Medulla oblongata (tissue), 1 donor: ENCODE data around the gene TMOD2.
A peak's percentile ranks its signal among the peaks of the same experiment; 100 is the strongest.
"Not testable (repeated sequence)": the region's sequence is repeated elsewhere in the genome, so short reads cannot be mapped to it uniquely, and the experiment has no call there.

Experiments
- DNase-seq: peaks from one replicate; pipeline ENCODE4 v3.0.0-alpha.2; 2015; ENCODE audit errors: extremely low spot score

The TMOD2 gene

DNA sequence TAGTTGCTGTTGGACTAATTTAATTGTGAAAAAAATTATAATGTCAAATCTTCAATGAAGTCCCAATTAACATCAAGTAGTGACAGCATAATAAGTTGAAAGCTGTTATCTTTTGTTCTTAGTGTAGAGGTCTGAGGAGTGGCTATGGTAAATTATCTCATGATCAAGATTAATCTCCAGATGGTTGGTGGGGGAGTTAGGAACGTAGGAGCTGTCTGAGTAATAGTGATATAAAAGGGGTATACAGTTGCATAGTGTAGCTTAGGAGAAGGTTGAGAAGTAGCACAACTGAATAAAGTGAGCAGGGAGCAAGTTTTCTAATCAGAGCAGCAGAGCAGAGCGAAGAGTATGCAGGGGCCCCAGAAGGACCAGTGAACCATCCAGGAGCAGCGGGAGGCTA, 19.5 kb downstream of the TMOD2 start:
- no peak for DNase-seq

DNA sequence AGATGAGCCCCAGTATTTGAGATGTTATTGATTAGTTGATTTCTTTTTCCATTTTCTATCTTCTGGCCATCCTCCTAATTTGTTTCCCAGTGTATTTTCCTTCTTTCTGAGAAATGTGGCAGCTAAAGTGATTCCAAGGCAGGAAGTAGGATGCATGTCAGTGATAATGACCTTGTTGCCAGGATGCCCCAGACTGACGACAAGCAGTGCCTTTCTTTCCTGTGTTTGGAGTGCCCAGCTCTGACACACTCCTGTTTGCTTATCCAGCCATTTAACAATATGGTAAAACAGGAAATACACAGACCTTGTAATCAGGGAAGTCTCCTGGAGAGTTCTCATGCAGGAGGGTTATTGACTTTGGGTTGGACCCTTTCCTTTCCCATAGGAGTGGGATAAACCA, 20.4 kb downstream of the TMOD2 start:
- DNase-seq: no peak

DNA sequence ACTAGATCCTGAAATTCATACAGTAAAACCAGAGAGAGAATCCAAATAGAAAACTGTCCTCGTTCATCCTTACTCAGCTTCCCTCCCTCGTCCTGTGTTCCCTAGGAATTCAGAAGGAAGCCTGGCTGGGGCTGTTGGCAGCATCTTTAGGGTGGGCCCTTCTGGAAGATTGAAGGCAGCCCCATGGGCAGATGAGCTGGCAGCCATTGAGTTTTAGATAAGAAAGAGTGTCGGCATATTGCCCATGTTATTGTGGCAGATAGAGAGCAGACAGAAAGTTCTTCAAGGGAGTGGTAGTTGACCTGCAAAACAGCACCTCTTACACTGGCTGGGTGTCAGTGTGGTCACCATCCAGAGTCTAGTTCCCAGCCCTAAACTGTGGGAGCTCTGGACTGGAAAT, 23.5 kb downstream of the TMOD2 start:
- no peak for DNase-seq

DNA sequence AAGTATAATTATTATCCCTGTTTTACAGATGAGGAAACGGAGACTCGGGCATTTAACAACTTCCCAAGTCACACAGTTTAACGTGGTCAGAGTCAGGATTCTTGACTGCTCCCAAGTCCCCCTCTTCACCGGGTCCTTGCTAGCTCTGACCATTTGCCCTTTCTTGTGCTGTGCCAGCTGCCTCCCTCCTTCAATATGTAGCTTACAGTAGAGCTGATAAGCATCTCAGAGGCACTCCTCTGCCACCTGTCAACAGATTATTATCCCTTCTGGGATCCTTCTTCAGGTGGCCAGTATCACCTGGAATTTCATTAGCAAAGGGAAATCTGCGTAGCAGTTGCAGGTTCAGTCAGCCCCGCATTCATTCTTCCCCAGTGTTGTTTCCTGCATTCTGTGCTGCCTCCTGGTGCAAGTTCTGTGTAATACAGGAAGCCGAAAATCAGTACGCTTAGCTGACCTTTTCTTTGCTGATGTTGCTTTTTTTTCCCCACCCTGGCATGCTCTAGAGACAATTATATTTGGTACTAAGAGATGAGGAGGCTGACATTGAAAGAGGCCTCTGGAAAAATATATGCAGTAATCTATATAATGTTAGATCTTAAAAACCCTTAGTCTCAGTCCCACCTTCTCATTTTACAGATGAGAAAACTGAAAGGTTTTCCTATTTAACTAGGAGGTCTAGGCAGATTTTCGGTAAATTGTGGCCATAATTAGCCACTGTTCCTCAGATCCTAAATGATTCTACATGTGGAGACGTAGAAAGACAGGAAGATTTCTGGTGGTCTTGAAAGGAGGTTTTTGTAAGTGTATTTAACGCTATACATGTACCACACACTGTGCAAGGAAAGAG, 24.8 kb downstream of the TMOD2 start:
- DNase-seq: peak; percentile 81

DNA sequence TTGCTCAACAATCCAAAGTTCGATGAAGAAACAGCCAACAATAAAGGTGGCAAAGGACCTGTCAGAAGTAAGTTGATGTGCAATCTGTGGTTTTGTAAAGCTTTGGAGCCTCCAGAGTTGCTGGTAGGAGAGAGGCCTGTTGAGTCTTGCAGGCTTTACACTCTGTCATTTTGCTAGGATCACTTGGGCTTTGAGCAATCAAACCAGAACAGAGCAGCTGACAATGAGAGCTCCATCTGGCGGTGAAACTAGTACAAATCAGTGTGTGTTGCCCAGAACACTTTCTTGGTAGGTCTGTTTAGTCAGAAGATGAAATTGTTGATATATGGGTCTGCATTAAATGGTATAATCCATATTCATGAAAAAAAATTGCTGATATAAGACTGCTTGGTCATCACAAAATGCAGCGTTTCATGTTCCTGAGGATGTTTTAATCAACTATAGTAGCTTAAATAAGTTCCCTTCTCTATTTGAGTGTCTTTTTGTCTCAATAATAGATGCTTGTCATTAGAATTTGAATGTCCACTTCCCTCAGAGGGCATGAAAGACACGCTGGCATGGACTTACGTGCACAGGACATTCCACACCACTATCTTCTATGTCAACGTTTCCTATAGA, 25.7 kb downstream of the TMOD2 start:
- DNase-seq: peak; percentile 95

DNA sequence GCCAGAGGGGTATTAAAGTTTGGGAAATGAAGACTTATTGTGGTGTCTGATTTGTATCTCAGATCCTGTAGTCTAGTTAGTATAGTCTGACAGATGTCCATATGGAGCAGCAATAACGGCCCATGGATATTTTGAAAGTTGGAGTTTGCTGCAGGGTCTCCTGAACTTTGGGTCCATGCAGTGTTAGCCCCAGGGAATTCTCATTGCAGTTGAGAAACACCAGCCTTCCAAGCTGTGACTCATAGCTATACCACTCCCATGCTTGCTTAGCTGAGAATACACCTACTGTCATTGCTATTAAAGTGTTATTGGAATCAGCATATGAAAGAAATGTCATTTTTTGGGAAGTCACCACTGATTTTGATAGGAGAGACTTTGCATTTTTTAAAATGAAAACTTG, 29.2 kb downstream of the TMOD2 start:
- no peak for DNase-seq

DNA sequence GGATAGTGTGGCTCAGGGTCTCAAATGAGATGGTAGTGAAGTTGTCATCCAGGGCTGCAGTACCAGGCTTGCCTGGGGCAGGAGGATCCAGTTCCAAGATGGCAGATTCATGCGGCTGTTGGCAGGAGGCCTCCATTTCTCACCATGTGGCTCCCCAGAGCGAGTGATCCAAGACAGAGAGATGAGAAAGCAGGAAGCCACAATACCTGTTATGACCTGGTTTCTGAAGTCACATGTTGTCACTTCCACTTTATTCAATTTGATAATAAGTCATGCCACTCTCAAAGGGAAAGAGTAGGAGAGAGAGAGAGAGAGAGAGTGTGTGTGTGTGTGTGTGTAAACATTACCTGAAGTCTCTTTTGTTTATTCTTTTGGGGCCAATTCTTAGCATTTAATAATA, 30.1 kb downstream of the TMOD2 start:
- no peak for DNase-seq

DNA sequence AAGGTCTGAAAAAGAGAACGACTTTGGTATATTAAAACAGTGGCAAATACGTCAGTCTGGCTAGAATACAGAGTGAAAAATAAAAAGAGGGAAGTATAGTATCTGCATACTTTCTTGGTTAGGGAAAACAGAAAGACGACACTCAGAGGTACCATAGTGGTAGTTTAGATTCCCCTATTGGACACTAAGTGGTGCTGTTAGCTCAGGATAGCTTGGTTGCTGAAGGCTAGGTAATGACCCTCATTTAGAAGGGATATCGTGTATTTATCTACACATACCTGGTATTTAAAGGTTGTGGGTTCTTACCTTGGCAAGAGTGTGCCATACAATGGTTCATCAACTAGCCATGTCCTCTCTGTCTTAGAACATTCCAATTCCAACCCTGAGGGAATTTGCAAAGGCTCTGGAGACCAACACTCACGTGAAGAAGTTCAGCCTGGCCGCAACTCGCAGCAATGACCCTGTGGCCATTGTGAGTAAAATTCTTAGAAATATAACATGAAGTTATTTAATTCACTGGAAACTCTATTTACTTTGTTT, 31.0 kb downstream of the TMOD2 start:
- no peak for DNase-seq

DNA sequence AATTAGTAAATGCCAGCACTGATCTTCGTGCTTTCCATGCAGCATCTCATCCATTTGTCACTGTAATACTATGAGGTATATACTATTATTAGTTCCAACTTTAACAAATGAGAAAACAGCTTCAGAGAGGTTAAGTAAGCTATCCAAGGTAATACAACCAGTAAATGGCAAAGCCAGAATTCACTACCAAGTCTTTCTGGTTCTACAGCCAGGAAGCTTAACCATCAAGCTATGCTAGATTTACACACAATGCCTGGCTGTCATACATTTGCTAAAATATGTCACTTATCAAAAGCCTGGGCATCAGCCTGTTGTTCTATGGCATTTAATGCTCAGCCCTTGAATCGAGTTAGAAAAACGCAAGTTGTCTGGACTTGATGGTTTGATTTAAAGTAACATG, 32.6 kb downstream of the TMOD2 start:
- DNase-seq: no peak

DNA sequence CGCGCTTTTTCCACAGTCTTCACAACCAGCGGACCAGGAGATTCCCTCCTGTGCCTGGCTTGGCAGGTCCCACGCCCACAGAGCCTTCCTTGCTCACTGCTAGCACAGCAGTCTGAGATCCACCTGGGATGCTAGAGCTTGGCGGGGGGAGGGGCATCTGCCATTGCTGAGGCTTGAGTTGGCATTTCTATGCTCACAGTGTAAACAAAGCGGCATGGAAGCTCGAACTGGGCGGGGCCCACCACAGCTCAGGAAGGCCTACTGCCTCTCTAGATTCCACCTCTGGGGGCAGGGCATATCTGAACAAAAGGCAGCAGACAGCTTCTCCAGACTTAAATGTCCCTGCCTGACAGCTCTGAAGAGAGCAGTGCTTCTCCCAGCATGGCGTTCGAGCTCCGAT, 35.7 kb downstream of the TMOD2 start:
- not testable (repeated sequence) for DNase-seq

DNA sequence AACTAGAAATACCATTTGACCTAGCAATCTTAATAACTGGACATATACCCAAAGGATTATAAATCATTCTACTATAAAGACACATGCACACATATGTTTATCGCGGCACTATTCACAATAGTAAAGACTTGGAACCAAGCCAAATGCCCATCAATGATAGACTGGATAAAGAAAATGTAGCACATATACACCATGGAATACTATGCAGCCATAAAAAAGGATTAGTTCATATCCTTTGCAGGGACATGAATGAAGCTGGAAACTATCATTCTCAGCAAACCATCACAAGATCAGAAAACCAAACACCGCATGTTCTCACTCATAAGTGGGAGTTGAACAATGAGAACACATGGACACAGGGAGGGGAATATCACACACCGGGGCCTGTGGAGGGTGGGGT, 41.1 kb downstream of the TMOD2 start:
- DNase-seq: not testable (repeated sequence)

DNA sequence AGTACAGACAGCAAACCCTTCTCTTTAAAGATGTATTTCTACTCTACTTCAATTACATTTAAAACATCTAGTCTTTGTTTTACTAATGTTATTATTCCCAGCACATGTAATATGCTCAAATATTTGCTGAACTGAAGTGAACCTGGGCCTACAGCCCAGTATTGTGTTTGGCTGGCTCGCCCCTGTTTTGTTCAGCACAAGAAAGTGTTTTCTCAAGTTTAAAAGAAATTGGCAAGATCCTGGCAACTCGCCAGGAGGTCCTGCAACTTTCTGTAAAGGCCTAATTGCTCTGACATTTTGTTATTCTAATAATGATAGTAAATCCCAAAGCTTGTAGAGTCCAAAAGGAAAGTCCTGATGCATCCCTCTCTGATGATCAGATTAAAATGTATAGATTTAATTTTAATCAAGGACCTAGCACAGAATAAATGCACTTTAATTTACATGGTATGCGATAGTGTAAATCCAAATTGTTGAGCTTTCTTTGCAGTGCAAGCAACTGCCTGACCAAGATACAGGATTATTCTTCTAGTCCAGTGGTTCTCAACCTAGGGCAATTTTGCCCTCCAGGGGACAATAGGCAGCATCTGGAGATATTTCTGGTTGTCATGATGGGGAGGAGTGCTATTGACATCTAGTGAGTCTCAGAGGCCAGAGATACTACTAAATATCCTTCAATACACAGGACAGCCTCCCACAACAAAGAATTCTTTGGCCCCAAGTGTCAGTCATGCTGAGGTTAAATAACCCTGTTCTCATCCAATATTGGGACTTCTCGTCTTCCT, 42.3 kb downstream of the TMOD2 start:
- peak; percentile 64 for DNase-seq

DNA sequence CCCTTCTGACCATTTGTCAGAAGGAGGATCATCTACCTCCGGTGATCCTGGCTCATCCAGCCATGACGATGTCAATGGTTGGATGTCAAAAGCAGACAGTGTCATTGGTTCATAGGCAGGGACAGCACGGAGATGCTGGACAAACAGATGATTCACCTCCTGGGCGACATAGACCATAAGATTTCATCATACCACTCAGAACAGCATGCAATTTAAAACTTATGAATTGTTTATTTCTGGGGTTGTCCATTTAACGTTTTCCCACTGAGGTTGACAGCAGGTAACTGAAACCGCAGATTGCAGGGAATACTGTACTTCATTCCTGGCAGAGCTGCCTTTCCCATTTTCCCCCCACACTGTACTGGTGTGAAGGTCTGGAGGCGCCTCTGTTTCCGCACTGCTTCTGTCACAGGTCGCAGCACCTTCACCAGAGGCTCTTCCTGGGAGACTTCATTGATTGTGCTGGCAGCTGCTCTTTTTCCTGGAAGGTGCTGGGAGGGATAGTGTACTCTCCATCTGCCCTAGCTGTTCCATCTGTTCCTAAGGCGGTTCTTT, 45.5 kb downstream of the TMOD2 start:
- no peak for DNase-seq

DNA sequence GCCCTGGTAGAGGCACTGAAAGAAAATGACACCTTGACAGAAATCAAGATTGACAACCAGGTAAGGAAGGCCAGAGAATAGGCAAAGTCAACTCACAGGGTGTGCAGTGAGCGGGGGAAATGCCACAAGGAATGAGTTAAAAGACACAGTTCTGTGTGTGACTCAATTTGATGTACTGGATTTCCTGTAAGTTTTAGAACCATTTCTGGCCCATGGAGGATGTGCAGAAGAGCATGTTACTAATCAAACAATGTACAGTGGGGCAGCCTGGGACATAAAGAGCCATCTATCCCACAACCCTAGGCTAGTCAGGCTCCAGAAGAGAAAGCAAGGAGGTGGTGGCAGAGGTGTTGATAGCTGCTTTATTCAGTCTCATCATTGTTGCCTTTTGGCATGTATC, 46.9 kb downstream of the TMOD2 start:
- DNase-seq: no peak

DNA sequence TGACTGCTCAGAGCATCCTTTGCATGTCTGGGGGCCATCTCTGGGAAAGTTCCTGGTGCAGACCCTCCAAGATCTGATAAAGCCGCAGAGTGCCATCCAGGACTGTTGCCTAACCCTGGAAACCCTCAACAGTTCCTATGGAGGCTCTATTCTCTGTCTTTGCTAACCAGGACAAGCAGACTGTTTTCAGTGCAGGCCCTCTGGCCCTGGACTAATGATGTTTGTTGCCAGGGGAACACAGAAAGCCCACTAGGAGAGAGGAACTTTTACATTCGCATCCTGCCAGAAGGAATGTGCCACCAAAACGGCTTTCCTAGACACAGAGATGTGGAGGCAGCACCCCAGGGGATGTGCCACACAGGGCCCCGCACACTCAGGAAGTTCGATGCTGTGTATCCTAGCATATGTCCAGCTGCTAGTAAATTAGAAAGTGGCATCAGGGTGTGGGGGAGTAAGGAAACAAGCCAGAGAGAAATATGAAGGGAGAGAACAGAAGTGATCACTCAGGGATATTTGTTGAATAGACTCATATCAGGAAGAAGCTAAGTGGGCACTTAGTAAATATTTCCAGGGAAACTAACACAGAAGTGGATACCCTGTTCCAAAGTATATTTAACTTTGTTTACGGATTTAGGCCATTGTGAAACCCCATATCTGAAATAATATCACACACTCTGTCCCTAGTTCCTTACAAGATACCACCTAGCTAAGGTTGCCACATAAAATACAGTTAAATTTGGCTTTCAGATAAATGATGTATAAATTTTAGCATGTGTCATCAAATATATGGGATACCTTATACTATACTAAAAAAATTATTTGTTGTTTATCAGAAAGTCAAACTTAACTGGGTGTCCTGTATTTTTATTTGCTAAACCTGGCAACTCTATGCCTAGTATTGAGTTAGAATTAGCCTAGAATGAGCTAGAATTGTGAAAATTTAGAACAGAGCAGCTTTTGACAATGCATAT, 48.2 kb downstream of the TMOD2 start:
- no peak for DNase-seq

DNA sequence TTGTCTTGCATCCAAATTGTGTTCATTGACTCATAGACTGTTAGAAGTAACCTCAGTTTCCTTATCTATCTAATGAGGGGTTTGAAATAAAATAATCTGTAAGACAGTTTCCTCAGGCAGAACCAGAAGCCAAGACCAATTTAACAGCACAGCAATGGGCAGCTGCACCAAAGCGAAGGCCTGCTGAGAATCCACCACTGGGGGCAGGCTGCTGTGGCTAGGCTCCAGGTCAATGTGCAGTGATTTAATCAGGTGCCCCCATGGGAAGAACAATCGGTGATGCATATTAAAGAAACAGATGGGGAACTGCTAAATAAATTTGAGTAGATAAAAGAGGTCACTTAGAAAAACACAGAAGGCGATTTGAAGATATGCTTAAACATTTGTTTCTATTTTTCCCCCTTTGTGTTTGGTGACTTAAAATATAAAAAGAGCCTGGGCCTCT, 50.0 kb downstream of the TMOD2 start:
- peak; percentile 35 for DNase-seq

DNA sequence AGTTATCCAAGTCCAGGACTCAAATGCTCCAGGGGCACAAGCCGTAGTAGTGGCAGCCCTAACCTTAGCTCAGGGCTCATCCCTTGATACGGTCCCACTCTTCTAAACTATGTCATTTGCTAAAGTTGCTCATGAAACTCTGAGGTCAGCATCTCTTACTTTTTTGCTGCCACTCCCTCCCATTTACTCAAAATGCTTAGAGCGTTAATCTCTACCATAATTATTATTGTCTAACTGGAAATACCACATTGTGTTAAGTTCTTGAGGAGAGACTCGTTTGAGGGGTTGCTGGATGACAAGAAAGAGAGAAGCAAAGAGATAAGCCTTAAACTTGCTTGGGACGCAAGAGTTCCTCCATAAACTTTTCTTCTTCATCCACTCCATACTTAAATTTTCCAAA, 51.2 kb downstream of the TMOD2 start:
- DNase-seq: no peak

DNA sequence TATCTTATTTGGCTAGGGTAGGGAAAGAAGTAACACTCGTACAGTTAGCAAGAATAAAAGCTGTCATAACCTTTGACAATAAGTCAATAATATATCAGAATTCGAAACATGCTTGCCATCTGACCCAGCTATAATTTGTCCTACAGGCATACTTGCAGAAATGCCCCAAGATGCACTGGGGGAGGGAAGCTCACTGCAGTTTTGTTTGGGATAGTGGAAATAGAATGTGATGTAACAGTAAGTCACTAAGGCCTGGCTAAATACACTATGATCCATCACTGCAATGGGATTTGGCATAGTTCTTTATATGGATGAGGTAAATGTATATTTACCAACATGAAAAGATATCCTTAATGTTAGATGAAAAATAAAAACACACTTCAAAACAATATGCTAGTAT, 52.6 kb downstream of the TMOD2 start:
- no peak for DNase-seq

DNA sequence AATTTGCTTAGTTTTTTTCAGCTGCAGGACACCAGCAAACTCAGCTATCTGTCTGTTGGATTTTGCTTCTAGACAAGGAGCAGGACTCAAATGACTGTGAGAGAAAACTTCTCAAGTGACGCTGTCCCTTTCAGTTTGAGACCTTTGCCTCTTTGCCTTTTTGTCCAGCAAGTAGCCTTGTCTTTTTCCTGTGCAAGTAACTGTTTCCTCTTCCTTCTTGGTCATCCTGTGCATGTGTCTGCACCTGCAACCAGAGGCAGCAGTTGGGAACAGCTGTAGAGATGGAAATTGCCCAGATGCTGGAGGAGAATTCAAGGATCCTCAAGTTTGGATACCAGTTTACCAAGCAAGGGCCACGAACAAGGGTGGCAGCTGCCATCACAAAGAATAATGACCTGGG, 54.7 kb downstream of the TMOD2 start:
- no peak for DNase-seq

DNA sequence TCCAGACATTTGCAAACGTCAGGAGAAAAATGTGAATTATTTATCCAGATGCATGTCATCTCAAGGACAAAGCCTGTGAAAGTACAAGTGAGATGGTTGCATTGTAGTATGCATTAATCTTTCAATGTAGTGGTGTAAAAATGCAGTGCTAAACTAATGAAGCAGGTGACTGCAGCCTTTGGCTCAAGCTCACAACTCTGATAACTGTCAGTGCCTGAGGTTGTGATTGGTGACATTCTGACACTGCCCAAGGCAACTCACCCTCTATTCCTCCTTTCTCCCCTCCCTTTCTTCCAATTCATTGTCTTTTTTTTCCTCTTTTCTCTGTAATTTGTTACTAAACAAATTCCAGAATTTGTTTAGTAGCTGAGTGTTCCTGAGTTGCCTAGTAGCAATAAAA, 58.1 kb downstream of the TMOD2 start:
- DNase-seq: no peak

DNA sequence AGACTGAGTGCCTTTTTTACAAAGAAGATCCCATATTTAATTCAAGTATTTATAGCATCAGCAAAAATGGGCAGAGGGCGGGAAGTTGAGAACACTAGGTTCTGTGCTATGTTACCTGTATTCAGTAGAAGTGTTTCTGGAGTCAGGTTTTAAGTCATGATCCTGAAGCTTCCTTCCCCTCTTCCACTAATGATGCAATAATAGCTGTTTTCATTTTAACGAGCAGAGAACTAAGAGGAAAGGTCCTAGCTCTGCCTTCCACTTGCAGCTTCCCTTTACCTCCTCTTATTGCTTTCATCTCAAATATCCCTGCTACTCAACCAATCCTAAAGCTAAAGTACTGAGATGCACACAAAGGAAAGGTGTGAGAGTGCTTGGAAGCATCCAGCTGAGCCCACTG, 61.2 kb downstream of the TMOD2 start:
- no peak for DNase-seq
